Activated CD4-positive, alpha-beta T cell treated with anti-CD3 and anti-CD28 coated beads, Interleukin-2, amount 50 U/mL, for 24 hours (primary cell): ENCODE data around the gene ARHGAP18.

Source experiments
- DNase-seq, 2 donors: peaks; one replicate each; pipeline ENCODE4 v3.0.0-alpha.2; 2020; ENCODE audit warnings: low read depth in 1 of 2, low spot score in 1 of 2

The ARHGAP18 gene

GRCh38 chr6:129726650-129727049 lies 16.7 kb upstream of the ARHGAP18 start:
- no peak for DNase-seq

GRCh38 chr6:129725341-129725740 lies 15.4 kb upstream of the ARHGAP18 start:
- no peak for DNase-seq

- no peak for DNase-seq
Measured at GRCh38 chr6:129719692-129720091, 9.7 kb upstream of the ARHGAP18 start.

- no peak for DNase-seq
Measured at GRCh38 chr6:129717277-129717676, 7.3 kb upstream of the ARHGAP18 start.

GRCh38 chr6:129713806-129714333 lies 3.9 kb upstream of the ARHGAP18 start:
- no peak for DNase-seq

- no peak for DNase-seq
Measured at GRCh38 chr6:129711271-129711631, 1.3 kb upstream of the ARHGAP18 start.

- DNase-seq: no peak
Measured at GRCh38 chr6:129710450-129711270, 683 bp upstream of the ARHGAP18 start.

- DNase-seq: no peak
Measured at GRCh38 chr6:129709196-129709768, 695 bp downstream of the ARHGAP18 start.

- no peak for DNase-seq
Measured at GRCh38 chr6:129708496-129709195, 1.3 kb downstream of the ARHGAP18 start.

- DNase-seq: no peak
Measured at GRCh38 chr6:129707882-129708495, 2.0 kb downstream of the ARHGAP18 start.

- no peak for DNase-seq
Measured at GRCh38 chr6:129707028-129707427, 2.9 kb downstream of the ARHGAP18 start.

GRCh38 chr6:129705212-129705611 lies 4.8 kb downstream of the ARHGAP18 start:
- no peak for DNase-seq

- no peak for DNase-seq
Measured at GRCh38 chr6:129704708-129705107, 5.3 kb downstream of the ARHGAP18 start.

GRCh38 chr6:129701721-129702455 lies 8.1 kb downstream of the ARHGAP18 start:
- no peak for DNase-seq

- DNase-seq: no peak
Measured at GRCh38 chr6:129700666-129701065, 9.3 kb downstream of the ARHGAP18 start.

GRCh38 chr6:129699659-129700058 lies 10.3 kb downstream of the ARHGAP18 start:
- DNase-seq: no peak

GRCh38 chr6:129698430-129698829 lies 11.5 kb downstream of the ARHGAP18 start:
- no peak for DNase-seq

- DNase-seq: no peak
Measured at GRCh38 chr6:129697788-129698187, 12.2 kb downstream of the ARHGAP18 start.

- DNase-seq: no peak
Measured at GRCh38 chr6:129696843-129697242, 13.1 kb downstream of the ARHGAP18 start.

GRCh38 chr6:129696028-129696418 lies 14.0 kb downstream of the ARHGAP18 start:
- no peak for DNase-seq
